Body of pancreas (tissue), 4 donors: ENCODE data around the gene CTSL. TPM values are rescaled to one million over a fixed set of nuclear protein-coding genes. Genes with fewer than 3 reads are reported as not detected.

Experiments used
- ATAC-seq: fragments of 150-250 bp; one replicate; pipeline ENCODE4 v1.9.1; 2016
- DNase-seq, 4 donors: peaks; one replicate each; pipeline ENCODE4 v3.0.0-alpha.2; 2019
- H3K27ac ChIP-seq, 4 donors: fragments of 200-600 bp; sonication (generic); 1 replicate in 3 of 4; 2 replicates in 1 of 4; pipeline versions ENCODE4 v1.5.1 to v1.6.1; 2016 to 2019; ENCODE audit warnings: mild to moderate bottlenecking in 1 of 4, mixed read lengths in 1 of 4, moderate library complexity in 1 of 4
- H3K27me3 ChIP-seq, 2 donors: fragments of 200-600 bp; sonication (generic); one replicate each; pipeline ENCODE4 v1.6.0; 2016; ENCODE audit warnings: mild to moderate bottlenecking in 1 of 2
- H3K36me3 ChIP-seq, 2 donors: fragments of 200-600 bp; sonication (generic); replicated peaks in 1 of 2; 2 replicates each; pipeline ENCODE4 v1.5.1; 2016; ENCODE audit warnings: low read depth in 2 of 2; ENCODE audit not compliant: insufficient read depth in 1 of 2
- H3K4me1 ChIP-seq: fragments of 200-600 bp; sonication (generic); one replicate; pipeline ENCODE4 v1.6.0; 2016
- H3K4me3 ChIP-seq, 2 donors: fragments of 200-600 bp; sonication (generic); 1 replicate in 1 of 2; 2 replicates in 1 of 2; pipeline ENCODE4 v1.5.1; 2016 to 2019
- H3K9me3 ChIP-seq, 3 donors: fragments of 200-600 bp; sonication (generic); 1 replicate in 2 of 3; 2 replicates in 1 of 3; pipeline ENCODE4 v1.5.1; 2016
- CTCF ChIP-seq, 7 experiments: fragments of 450-650 bp in 4 of 7; fragments of 200-600 bp in 3 of 7; sonication (generic) in 3 of 7; IDR thresholded peaks; one replicate each; pipeline ENCODE4 v1.5.1; 2016 to 2019; ENCODE audit warnings: antibody characterized with exemption in 7 of 7
- POLR2A ChIP-seq, 3 donors: fragments of 450-650 bp; IDR thresholded peaks; one replicate each; pipeline ENCODE4 v1.6.1; 2016; ENCODE audit warnings: antibody characterized with exemption in 3 of 3, mild to moderate bottlenecking in 2 of 3
- WGBS, 2 donors: methylation state at CpG; one replicate each; pipeline ENCODE4 v1.1.5; 2017; 5-methylcytosine and 5-hydroxymethylcytosine counted together
- intact Hi-C: fragments of 100-400 bp; cut with DNase I; formaldehyde crosslinking; loops from one replicate; pipeline ENCODE4 v1.15.1; 2023
- total RNA-seq, 2 donors: library from RNA; depleted of rRNA; stranded (reverse); fragments of >200 nt; gene quantifications; one replicate each; pipeline ENCODE4 v1.1.0, GENCODE V29; 2016

The CTSL gene
- total RNA-seq, 2 donors from 2014 or later, result 45.8 to 60.2 TPM

DNA sequence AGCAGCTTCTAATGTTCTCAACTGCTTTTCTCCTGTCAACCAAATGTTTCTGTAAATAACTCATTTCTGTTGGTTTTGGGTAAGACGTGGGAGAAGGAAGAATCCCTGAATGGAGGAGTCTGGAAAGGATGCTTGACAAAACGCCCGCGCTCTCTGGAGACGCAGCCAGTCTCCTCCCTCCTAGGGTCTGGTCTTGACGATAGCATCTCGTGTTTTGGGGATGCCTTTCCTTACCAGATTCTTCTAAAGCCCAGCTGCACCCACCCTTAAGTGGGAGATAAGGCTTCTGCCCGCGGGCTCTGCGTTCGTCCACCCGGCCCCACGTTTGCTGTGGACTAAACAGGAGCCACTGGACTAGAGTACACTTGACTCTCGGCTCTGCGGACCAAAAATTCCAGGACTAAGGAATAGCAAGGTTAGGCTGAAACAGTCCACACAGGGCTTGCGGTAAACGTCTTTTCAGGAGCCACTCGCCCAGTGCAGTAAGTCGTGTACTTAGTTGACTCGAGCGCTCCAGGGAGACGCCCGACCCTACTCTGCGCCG is 491 bp upstream of the CTSL start:
- Histone ChIP-seq H3K9me3 (no peaks in the 10 kb centered on the region), H3K4me1 (peaks cover 22% of the 10 kb centered on the region), H3K36me3 (peaks cover 0 to 3% of the 10 kb centered on the region in 2 donors), H3K27ac (peak overlapping the region; percentile 82 to 90 (median 88)), H3K4me3 (peak overlapping the region in 1 of 2 donors; percentile 28), H3K27me3 (no peaks in the 10 kb centered on the region)
- no peak for DNase-seq
- WGBS, 2 donors, result 5 to 11% methylated on average over 15 to 25 of the region's 25 CpGs
- intact Hi-C loops, result no loop called here
- no peak for TF ChIP-seq CTCF (IDR thresholded peaks at IDR 0.05)
- TF ChIP-seq POLR2A (IDR thresholded peaks at IDR 0.05), result no peak
- peak; percentile 1 for ATAC-seq

DNA sequence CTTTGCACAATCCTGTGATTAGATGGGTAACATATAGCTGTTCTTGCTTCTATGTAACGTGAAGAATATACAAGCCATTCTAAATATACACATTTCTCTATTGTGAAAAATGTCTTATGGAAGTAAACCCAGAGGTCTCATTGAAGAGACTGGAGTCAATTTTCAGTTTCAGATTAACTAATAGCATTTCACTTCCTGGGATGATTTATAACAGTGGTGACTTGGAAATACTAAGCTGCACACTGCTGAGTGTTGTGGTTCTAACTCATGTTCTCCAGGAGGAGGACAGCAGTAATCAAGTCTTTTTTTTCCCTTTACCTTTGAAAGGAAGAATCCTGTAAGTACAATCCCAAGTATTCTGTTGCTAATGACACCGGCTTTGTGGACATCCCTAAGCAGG is 3.3 kb downstream of the CTSL start:
- TF ChIP-seq POLR2A (IDR thresholded peaks at IDR 0.05) (no peak), CTCF (IDR thresholded peaks at IDR 0.05) (no peak)
- intact Hi-C loops, result no loop called here
- H3K4me3 ChIP-seq, result no peak overlapping the region

GRCh38 chr9:87731321-87731720 is 5.4 kb downstream of the CTSL start:
- Histone ChIP-seq H3K9me3 (no peaks in the 10 kb centered on the region), H3K27me3 (no peaks in the 10 kb centered on the region), H3K27ac (no peak overlapping the region), H3K4me1 (peaks cover 17% of the 10 kb centered on the region), H3K36me3 (peaks cover 0 to 5% of the 10 kb centered on the region in 2 donors), H3K4me3 (no peak overlapping the region)
- WGBS, 2 donors, result 77 to 78% methylated on average over 2 of the region's 2 CpGs
- DNase-seq (no peak), ATAC-seq (no peak)
- TF ChIP-seq CTCF (IDR thresholded peaks at IDR 0.05), result no peak
- no peak for TF ChIP-seq POLR2A (IDR thresholded peaks at IDR 0.05)
- intact Hi-C loops, result no loop called here

More for the DNA sequence above, 3.3 kb downstream of the CTSL start:
- DNase-seq (no peak), ATAC-seq (no peak)
- Histone ChIP-seq H3K4me1 (peaks cover 22% of the 10 kb centered on the region), H3K27ac (no peak overlapping the region), H3K36me3 (peaks cover 0 to 5% of the 10 kb centered on the region in 2 donors), H3K27me3 (no peaks in the 10 kb centered on the region), H3K9me3 (no peaks in the 10 kb centered on the region)
- 82 to 97% methylated on average over 2 of the region's 2 CpGs for WGBS, 2 donors

- Histone ChIP-seq H3K9me3 (no peaks in the 10 kb centered on the region), H3K4me1 (peaks cover 8% of the 10 kb centered on the region), H3K36me3 (peaks cover 0 to 5% of the 10 kb centered on the region in 2 donors), H3K27me3 (no peaks in the 10 kb centered on the region), H3K4me3 (no peak overlapping the region), H3K27ac (no peak overlapping the region)
- WGBS, 2 donors, result 69 to 100% methylated on average over 1 of the region's 1 CpG
- TF ChIP-seq CTCF (IDR thresholded peaks at IDR 0.05) (no peak), POLR2A (IDR thresholded peaks at IDR 0.05) (no peak)
- ATAC-seq (no peak), DNase-seq (no peak)
- intact Hi-C loops, result no loop called here
These were observed 6.4 kb downstream of the CTSL start for GRCh38 chr9:87732344-87732743.

- H3K27me3 ChIP-seq, result no peaks in the 10 kb centered on the region
- no peaks in the 10 kb centered on the region for H3K9me3 ChIP-seq
- ATAC-seq (no peak), DNase-seq (no peak)
- TF ChIP-seq CTCF (IDR thresholded peaks at IDR 0.05) (no peak), POLR2A (IDR thresholded peaks at IDR 0.05) (no peak)
- 72 to 83% methylated on average over 3 of the region's 3 CpGs for WGBS, 2 donors
- intact Hi-C loops, result no loop called here
- H3K4me3 ChIP-seq, result no peak overlapping the region
- H3K4me1 ChIP-seq, result peaks cover 4% of the 10 kb centered on the region
- H3K36me3 ChIP-seq, result peaks cover 0 to 5% of the 10 kb centered on the region in 2 donors
- H3K27ac ChIP-seq, result no peak overlapping the region
These were observed 6.8 kb downstream of the CTSL start for GRCh38 chr9:87732756-87733155.
